Activated CD4-positive, alpha-beta memory T cell treated with anti-CD3 and anti-CD28 coated beads for 36 hours (primary cell): ENCODE results near the gene PSMD9. TPM values are rescaled to one million over a fixed set of nuclear protein-coding genes. Genes with fewer than 3 reads are reported as not detected.
"Not testable (repeated sequence)": the region's sequence is repeated elsewhere in the genome, so short reads cannot be mapped to it uniquely, and the experiment has no call there.

Experiments
- CTCF ChIA-PET: fragments of 350-600 bp; sonication (Branson Sonifier 250); formaldehyde crosslinking; loops from one replicate; lab custom pipeline; 2021; ENCODE audit warnings: antibody characterized with exemption, inconsistent platforms; lab: Charles Lee
- POLR2A ChIA-PET: fragments of 350-600 bp; sonication (Branson Sonifier 250); formaldehyde crosslinking; loops from one replicate; lab custom pipeline; 2021; ENCODE audit warnings: antibody characterized with exemption; lab: Charles Lee
- DNase-seq: peaks from one replicate; pipeline ENCODE4 v3.0.0-alpha.2; 2020
- H3K27ac Mint-ChIP-seq: one replicate; pipeline ENCODE4 v1.8.0; 2021; ENCODE audit warnings: mixed read lengths
- H3K27me3 Mint-ChIP-seq: one replicate; pipeline ENCODE4 v1.8.0; 2021; ENCODE audit warnings: mixed read lengths
- H3K36me3 Mint-ChIP-seq: one replicate; pipeline ENCODE4 v1.8.0; 2021; ENCODE audit warnings: mixed read lengths
- H3K4me1 Mint-ChIP-seq: one replicate; pipeline ENCODE4 v1.8.0; 2021; ENCODE audit warnings: low read depth, mixed read lengths
- H3K4me3 Mint-ChIP-seq: one replicate; pipeline ENCODE4 v1.8.0; 2021; ENCODE audit warnings: mild to moderate bottlenecking, mixed read lengths
- H3K9me3 Mint-ChIP-seq: one replicate; pipeline ENCODE4 v1.8.0; 2021; ENCODE audit warnings: mixed read lengths
- intact Hi-C: fragments of 100-400 bp; cut with micrococcal nuclease; formaldehyde crosslinking; loops from one replicate; pipeline ENCODE4 v1.15.1; 2023
- total RNA-seq, 2 experiments: library from RNA; stranded (reverse); gene quantifications; one replicate each; pipeline ENCODE4 v1.2.3, GENCODE V29; 2021

The PSMD9 gene
- total RNA-seq, 2 experiments from 2014 or later: 60.7 to 64.1 TPM

DNA sequence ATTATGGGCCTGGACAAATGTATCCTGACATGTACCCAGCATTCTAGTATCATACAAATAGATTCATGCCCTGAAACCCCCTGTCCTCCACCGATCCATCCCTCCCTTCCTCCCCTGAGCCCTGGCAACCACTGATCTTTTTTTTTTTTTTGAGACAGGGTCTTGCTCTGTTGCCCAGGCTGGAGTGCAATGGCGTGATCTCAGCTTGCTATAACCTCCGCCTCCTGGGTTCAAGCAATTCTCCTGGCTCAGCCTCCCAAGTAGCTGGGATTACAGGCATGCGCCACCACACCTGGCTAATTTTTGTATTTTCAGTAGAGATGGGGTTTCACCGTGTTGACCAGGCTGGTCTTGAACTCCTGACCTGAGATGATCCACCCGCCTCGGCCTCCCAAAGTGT is 41.0 kb downstream of the PSMD9 start:
- POLR2A ChIA-PET, DNase-seq, H3K27me3 Mint-ChIP-seq, CTCF ChIA-PET, intact Hi-C loops, H3K27ac Mint-ChIP-seq, H3K4me3 Mint-ChIP-seq, H3K36me3 Mint-ChIP-seq, H3K9me3 Mint-ChIP-seq, H3K4me1 Mint-ChIP-seq: not testable (repeated sequence)

DNA sequence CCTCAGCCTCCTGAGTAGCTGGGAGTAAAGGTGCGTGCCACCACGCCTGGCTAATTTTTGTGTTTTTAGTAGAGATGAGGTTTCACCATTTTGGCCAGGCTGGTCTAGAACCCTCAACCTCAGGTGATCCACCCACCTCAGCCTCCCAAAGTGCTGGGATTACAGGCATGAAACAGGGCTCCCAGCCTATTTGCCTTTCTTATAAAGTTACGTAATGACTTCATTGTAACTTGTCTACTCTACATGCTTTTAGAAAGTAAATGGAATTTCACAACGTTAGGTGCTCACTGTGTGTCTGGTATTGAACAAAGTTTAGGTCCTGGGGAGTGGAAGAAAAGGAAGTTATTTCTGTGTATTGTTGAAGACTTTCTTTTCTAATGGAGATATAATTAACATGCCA is 42.3 kb downstream of the PSMD9 start:
- H3K36me3 Mint-ChIP-seq: no peaks in the 10 kb centered on the region
- H3K9me3 Mint-ChIP-seq: no peaks in the 10 kb centered on the region
- intact Hi-C loops: no loop called here
- H3K27me3 Mint-ChIP-seq: no peaks in the 10 kb centered on the region
- H3K27ac Mint-ChIP-seq: no peak overlapping the region
- POLR2A ChIA-PET: no interaction called here
- DNase-seq: no peak
- no peak overlapping the region for H3K4me3 Mint-ChIP-seq
- no peaks in the 10 kb centered on the region for H3K4me1 Mint-ChIP-seq
- CTCF ChIA-PET: no interaction called here

DNA sequence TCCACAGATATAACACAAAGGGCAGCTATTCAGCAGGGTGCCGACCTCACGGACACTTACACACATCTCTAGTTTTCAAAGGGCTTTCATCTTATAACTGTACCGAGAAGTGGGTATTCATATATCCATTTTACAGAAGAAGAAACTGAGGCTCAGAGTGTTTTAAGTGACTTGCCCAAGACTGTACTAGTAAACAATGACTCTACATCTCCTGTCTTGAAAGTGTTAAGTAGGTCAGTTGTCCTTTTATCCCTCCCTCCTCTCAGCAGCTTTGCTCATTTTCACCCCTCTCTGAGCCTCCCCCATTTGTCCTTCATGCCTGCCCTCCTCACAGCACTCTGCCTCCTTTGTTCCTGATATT is 43.6 kb downstream of the PSMD9 start:
- intact Hi-C loops: no loop called here
- POLR2A ChIA-PET: no interaction called here
- Mint-ChIP-seq H3K27me3 (no peaks in the 10 kb centered on the region), H3K9me3 (no peaks in the 10 kb centered on the region), H3K36me3 (no peaks in the 10 kb centered on the region), H3K27ac (no peak overlapping the region), H3K4me3 (no peak overlapping the region), H3K4me1 (no peaks in the 10 kb centered on the region)
- CTCF ChIA-PET: no interaction called here
- DNase-seq: no peak

DNA sequence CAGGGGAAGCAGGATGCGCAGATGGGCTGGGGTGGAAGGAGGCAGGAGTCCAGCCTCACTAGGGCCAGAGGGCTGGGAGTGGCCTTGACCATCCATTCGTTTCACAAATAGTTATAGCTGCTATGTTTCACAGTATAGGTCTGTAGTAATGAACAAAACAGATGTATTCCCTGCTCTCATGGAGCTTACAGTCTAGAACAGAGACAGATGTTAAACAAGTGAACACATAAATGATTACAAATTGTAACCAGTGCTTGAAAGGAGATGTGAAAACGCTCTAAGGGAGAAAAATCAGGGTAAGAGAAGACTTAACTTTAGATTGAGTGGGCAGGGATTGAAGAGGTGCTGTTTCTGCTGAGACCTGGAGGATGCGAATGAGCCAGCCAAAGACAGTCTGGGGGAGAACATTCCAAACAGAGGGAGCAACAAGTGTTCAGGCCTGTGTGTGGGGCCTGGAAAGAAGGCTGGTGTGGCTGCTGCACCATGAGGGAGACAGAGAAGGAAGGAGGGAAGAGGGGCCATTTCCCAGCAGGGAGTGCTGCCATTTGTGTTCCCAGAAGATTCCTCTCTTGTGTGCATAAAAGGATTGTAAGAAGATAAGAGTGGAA is 44.4 kb downstream of the PSMD9 start:
- no peak for DNase-seq
- H3K9me3 Mint-ChIP-seq: no peaks in the 10 kb centered on the region
- no peaks in the 10 kb centered on the region for H3K27me3 Mint-ChIP-seq
- no peaks in the 10 kb centered on the region for H3K36me3 Mint-ChIP-seq
- no peak overlapping the region for H3K4me3 Mint-ChIP-seq
- no peak overlapping the region for H3K27ac Mint-ChIP-seq
- H3K4me1 Mint-ChIP-seq: no peaks in the 10 kb centered on the region
- ChIA-PET POLR2A (no interaction called here), CTCF (interaction anchor here (1.1 kb wide), 1 partner anchor 15 kb away, joined by 4 read pairs; the partner anchor contains the start of gene CFAP251)
- intact Hi-C loops: no loop called here

DNA sequence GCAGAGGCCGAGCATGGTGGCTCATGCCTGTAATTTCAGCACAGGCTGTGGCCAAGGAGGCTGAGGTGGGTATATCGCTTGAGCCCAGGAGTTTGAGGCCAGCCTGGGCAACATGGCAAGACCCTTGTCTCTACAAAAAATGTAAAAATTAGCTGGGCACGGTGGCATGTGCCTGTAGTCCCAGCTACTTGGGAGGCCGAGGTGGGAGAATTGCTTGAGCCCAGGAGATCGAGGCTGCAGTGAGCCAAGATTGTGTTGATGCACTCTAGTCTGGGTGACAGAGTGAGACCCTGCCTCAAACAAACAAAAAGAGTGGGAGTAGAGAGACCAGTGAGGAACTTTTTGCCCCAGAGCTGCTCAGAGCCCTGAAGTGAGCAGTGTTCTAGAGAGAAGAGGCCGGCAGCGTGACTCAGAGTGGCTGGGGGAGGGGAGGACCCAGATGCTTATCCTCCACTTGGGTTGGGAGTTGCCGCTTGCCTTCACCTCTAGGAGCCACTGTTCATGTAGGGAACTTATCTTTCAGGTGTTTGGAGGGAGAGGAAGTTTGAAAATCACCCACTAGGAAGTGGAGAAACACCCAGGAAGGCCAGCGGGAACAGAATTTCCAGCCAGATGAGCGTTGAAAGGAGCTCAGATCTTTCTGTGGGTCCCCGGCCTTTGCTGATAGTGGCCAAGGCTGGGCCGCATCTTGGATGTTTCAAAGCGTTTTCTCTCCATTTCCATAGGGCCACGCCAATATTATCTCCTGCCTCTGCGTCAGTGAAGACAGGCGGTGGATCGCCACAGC is 45.1 kb downstream of the PSMD9 start:
- POLR2A ChIA-PET: no interaction called here
- no peaks in the 10 kb centered on the region for H3K27me3 Mint-ChIP-seq
- H3K4me3 Mint-ChIP-seq: no peak overlapping the region
- CTCF ChIA-PET: interaction anchor here (0.6 to 1.1 kb wide), 2 partner anchors 16 to 173 kb away, joined by 3 to 4 read pairs; partner anchors contain the start of gene CFAP251
- no peaks in the 10 kb centered on the region for H3K9me3 Mint-ChIP-seq
- no peak overlapping the region for H3K27ac Mint-ChIP-seq
- H3K36me3 Mint-ChIP-seq: no peaks in the 10 kb centered on the region
- intact Hi-C loops: no loop called here
- no peak for DNase-seq
- no peaks in the 10 kb centered on the region for H3K4me1 Mint-ChIP-seq

DNA sequence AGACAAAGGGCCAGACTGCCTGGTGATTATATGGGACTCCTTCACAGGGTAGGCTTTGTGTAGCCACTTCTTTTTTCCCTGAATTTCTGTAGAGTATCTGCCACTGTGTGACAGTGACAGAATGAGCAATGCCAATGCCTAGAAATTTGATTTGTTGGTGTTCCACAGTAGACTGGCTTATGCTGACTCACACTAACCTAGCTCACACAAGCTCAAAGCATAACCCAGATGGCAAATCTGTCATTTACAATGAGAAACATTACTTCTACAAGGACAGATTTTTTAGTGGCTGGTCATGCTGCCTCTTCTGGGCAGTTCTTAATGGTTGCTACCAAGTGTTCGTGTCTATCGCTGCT is 45.7 kb downstream of the PSMD9 start:
- CTCF ChIA-PET: interaction anchor here (1.1 kb wide), 1 partner anchor 16 kb away, joined by 4 read pairs; the partner anchor contains the start of gene CFAP251
- intact Hi-C loops: no loop called here
- POLR2A ChIA-PET: no interaction called here
- DNase-seq: no peak
- no peaks in the 10 kb centered on the region for H3K27me3 Mint-ChIP-seq
- H3K27ac Mint-ChIP-seq: no peak overlapping the region
- H3K4me1 Mint-ChIP-seq: no peaks in the 10 kb centered on the region
- H3K36me3 Mint-ChIP-seq: peaks cover 1% of the 10 kb centered on the region
- H3K4me3 Mint-ChIP-seq: no peak overlapping the region
- H3K9me3 Mint-ChIP-seq: no peaks in the 10 kb centered on the region

DNA sequence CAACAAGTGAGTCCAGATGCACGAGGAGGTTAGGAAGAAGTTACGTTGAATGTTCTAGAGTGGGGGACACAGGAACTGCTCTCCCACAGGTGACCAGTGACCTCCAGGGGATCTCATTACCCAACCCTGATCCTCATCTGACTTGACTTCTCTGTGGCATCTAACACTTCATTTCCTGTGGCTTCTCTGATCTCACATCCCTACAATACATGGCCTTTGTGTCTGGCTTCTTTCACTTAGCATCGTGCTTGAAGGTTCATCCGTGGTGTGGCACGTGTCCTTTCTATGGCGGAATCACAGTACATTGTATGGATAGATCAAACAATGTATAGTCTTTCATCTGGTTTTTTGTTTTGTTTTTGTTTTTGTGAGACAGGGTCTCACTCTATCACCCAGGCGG is 49.1 kb downstream of the PSMD9 start:
- H3K9me3 Mint-ChIP-seq: no peaks in the 10 kb centered on the region
- H3K27ac Mint-ChIP-seq: no peak overlapping the region
- intact Hi-C loops: no loop called here
- no peak overlapping the region for H3K4me3 Mint-ChIP-seq
- no peaks in the 10 kb centered on the region for H3K27me3 Mint-ChIP-seq
- ChIA-PET POLR2A (no interaction called here), CTCF (no interaction called here)
- no peaks in the 10 kb centered on the region for H3K4me1 Mint-ChIP-seq
- DNase-seq: no peak
- H3K36me3 Mint-ChIP-seq: peaks cover 1% of the 10 kb centered on the region

DNA sequence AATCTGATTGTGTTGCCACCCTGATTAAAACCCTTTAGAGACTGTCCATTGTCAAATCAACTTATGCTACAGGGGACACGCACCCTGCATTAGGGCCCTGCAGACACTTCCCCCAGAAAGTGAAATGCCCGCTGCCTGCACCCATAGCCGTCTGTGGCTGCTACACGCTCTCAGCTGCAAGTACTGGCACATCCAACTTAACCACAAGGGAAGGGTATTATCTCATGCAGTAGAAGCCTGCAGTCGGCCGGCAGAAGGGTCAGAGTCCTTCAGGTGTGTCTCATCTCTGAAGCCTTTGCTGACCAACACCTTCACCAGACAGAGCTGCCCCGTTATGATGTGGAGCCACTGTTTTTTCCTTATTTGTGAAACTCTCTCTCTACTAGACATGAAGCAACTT is 50.6 kb downstream of the PSMD9 start:
- no peak for DNase-seq
- no peak overlapping the region for H3K27ac Mint-ChIP-seq
- ChIA-PET CTCF (no interaction called here), POLR2A (no interaction called here)
- no peaks in the 10 kb centered on the region for H3K4me1 Mint-ChIP-seq
- no peak overlapping the region for H3K4me3 Mint-ChIP-seq
- H3K36me3 Mint-ChIP-seq: peaks cover 1% of the 10 kb centered on the region
- no peaks in the 10 kb centered on the region for H3K27me3 Mint-ChIP-seq
- no peaks in the 10 kb centered on the region for H3K9me3 Mint-ChIP-seq
- intact Hi-C loops: no loop called here

DNA sequence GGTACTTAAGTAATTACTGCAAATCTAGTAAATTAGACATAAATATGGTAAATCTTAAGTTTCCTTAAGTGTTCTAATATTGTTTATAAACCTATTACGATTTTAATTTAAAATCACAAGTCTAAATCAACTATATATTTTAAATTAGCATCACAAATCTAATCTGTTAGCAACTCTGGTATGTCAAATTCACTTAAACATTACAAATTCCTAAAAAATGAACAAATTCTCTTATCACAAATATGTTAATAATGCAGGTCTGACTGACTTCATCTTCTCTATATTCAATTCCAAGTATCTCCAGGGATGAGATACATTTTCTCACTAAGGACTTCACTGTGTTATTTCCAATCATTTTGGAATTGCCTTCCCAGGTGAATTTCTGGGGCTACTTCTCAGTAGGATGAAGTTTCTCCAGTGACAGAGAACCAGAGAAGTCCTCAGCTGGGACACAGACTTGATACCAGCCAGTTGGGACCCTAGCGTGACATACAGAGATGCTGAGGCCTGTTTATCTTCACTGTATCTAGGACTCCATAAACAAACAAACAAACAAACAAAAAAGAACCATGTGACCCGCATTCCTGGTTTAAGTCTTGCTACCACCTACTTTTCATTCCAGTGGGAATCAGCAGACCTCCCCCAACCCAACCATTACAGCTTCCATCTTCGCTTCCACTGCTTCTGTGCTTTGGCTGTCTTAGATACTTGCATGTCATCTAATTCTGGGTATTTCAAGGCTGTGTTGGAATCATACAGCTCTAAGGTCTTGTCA is 51.6 kb downstream of the PSMD9 start:
- intact Hi-C loops: no loop called here
- H3K27me3 Mint-ChIP-seq: no peaks in the 10 kb centered on the region
- CTCF ChIA-PET: interaction anchor here (0.7 kb wide), 1 partner anchor 22 kb away, joined by 3 read pairs; the partner anchor contains the start of gene CFAP251
- no peak overlapping the region for H3K27ac Mint-ChIP-seq
- no peaks in the 10 kb centered on the region for H3K4me1 Mint-ChIP-seq
- H3K36me3 Mint-ChIP-seq: peaks cover 1% of the 10 kb centered on the region
- H3K4me3 Mint-ChIP-seq: no peak overlapping the region
- H3K9me3 Mint-ChIP-seq: no peaks in the 10 kb centered on the region
- POLR2A ChIA-PET: no interaction called here
- DNase-seq: no peak

DNA sequence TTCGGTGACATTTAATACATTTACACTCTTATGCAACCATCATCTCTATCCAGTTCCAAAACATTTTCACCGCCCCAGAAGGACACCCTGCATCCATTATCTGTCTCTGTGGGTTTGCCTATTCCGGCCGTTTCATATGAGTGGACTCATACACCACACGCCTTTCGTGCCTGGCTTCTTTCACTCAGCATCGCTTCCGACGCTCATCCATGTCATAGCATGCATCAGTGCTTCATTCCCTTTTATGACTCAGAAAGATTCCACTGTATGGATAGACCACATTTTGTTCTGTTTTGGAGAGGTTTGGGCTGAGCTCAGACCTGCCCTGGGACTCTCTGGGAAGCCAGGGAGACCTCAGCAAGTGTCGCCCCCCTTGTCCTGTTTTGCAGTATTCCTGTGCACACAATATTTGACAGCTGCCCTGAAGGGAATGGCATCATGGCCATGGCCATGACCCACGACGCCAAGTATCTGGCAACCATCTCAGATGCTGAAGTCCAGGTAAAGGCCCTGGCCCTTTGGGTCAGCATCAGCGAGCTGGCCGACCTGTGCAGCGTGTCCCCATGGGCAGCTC is 53.6 kb downstream of the PSMD9 start:
- Mint-ChIP-seq H3K4me1 (no peaks in the 10 kb centered on the region), H3K36me3 (peaks cover 1% of the 10 kb centered on the region), H3K4me3 (no peak overlapping the region), H3K27ac (no peak overlapping the region), H3K9me3 (no peaks in the 10 kb centered on the region), H3K27me3 (no peaks in the 10 kb centered on the region)
- CTCF ChIA-PET: no interaction called here
- intact Hi-C loops: no loop called here
- POLR2A ChIA-PET: no interaction called here
- DNase-seq: no peak

DNA sequence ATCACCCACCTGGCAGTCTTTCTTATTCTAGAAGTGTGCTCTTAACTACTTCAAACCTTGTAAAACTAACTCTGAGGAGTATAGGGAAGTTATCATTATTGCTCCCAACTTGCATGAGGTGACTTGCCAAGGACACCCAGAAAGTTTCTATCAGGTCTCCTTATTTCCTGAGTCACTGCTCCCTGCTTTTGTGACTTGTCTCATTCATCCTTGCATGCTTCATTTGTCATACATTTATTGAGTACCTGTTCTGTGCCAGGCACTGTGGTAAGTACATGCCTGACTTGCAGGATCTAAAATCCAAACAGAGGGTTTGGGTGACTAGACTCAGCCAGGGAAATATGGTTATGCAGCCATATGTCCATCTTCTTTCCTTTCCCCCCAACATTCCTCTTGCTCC is 55.3 kb downstream of the PSMD9 start:
- intact Hi-C loops: no loop called here
- H3K36me3 Mint-ChIP-seq: peaks cover under 1% of the 10 kb centered on the region
- POLR2A ChIA-PET: no interaction called here
- no peak overlapping the region for H3K27ac Mint-ChIP-seq
- CTCF ChIA-PET: no interaction called here
- no peak for DNase-seq
- no peaks in the 10 kb centered on the region for H3K27me3 Mint-ChIP-seq
- no peaks in the 10 kb centered on the region for H3K9me3 Mint-ChIP-seq
- H3K4me1 Mint-ChIP-seq: no peaks in the 10 kb centered on the region
- H3K4me3 Mint-ChIP-seq: no peak overlapping the region
